Hindlimb muscle (tissue), 1 donor: ENCODE data around the gene GABRA4. TPM values are rescaled to one million over a fixed set of nuclear protein-coding genes. Genes with fewer than 3 reads are reported as not detected.

ENCODE experiments used
- DNase-seq: peaks from one replicate; pipeline ENCODE4 v3.0.0-alpha.2; 2013
- polyA plus RNA-seq: library from polyadenylated mRNA; unstranded; fragments of 120-200 nt; gene quantifications from one replicate; pipeline ENCODE4 v1.2.1, GENCODE V29; 2013; ENCODE audit not compliant: insufficient read length

The GABRA4 gene
- polyA plus RNA-seq, 1 donor: not detected

DNA sequence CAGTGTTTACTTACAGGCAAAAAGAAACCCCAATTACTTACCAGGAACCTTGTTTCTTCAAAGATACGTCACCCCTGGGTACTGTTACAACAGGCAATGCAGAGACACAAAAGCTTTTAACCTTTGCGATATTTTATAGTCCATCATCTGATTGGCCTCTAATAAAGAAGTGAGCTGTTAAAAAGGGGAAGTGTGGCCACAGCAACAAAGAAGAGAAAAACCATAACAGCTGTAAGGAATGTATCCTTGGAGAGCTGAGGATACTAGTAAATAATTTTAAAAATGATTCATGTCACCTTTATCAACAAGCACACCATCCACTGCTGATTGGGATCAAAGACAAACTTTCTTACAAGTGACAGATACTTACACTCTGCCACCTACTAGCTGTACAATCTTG lies 14.1 kb downstream of the GABRA4 start:
- DNase-seq: no peak

- no peak for DNase-seq
Measured at GRCh38 chr4:46977245-46977644, 16.1 kb downstream of the GABRA4 start.

DNA sequence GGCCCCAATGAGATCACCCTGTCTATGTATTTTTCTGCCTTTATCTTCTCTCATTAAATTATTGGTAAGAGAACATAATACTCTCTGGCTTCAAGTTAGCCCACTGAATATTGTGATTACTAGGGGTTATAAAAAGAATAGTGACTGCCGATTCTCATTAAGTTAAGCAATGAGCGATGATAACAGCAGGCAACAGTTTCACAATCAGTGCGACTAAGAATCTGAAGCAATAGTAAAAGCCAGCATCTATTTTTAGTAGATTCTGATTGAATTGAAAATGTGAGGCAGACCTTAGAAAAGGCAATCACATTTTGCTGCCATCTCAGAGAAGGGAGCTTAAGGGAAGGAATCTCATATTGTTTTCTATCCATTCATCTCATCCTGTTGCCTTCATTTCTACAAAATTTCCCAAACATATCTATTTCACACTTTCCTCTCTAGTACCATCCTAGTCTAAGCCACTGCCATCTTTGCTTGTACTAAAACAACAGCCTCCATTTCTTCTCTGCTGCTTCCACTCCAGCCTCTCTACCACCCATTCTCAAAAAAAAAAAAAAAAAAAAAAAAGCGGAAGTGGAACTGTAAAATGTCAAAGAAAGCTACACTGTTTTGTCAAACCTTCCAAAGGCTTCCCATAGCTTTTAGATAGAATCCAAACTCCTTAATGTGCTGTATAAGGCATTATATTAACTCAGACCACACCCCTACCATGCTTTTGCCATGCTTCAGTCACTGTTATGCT lies 17.4 kb downstream of the GABRA4 start:
- no peak for DNase-seq

GRCh38 chr4:46974891-46975543 lies 18.4 kb downstream of the GABRA4 start:
- DNase-seq: no peak

DNA sequence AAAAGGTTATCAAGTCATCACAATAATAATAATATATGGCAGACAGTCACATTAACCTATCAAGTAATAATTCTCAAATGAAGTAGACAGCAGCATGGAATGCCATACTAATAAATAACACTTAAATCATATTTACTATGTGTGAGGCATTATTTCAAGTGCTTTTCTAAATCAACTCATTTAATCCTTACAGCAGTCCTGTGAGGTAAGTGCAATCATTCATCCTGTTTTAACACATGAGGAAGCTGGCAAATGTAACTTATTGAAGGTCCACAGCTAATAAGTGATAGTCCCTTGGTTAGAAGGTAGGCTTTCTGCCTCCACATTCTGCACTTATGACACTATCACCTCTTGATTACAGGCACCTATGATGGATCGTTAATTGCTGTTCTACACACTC lies 24.5 kb downstream of the GABRA4 start:
- no peak for DNase-seq

GRCh38 chr4:46967631-46968030 lies 25.8 kb downstream of the GABRA4 start:
- no peak for DNase-seq

GRCh38 chr4:46958742-46959488 lies 34.5 kb downstream of the GABRA4 start:
- DNase-seq: no peak

DNA sequence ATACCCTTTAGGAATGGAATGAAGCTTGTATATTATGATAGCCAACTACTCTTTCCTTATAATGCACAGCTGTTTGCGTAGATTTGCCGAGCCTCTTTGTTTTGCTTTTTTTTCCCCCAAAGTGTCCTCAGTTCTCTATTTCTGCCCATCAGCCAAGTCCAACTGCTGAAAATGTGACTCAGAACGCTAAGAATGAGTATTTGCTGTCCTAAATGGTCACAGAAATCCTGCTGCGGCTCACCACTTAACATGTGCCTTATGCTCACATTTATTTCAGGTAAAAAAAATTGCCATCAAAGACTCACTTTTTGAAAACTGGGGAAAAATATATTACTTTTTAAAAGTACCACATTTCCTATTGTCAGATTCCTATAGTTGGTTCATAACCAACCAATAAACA lies 36.9 kb downstream of the GABRA4 start:
- no peak for DNase-seq

GRCh38 chr4:46955601-46956000 lies 37.8 kb downstream of the GABRA4 start:
- no peak for DNase-seq

- DNase-seq: no peak
Measured at GRCh38 chr4:46954643-46955042, 38.7 kb downstream of the GABRA4 start.

GRCh38 chr4:46953564-46953963 lies 39.8 kb downstream of the GABRA4 start:
- DNase-seq: no peak

DNA sequence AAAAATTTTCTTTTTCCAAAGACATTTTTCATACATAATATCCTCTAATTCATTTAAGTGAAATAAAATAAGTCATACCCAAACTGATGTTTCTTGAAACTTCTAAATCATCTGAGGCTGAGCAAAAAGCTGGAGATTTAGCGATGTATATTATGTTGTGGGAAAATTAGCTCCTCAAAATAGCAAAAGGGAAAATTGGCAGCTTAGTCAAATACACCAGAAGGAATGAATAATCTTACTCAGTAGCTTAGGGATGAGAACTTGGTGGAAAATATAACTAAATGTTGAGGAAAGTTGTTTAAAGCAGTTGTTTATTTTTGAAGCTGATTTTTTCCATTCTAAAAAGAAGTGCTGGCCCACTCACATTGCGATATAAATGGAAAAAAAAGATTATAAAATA lies 40.9 kb downstream of the GABRA4 start:
- DNase-seq: peak; percentile 3

GRCh38 chr4:46950826-46951225 lies 42.6 kb downstream of the GABRA4 start:
- DNase-seq: no peak

DNA sequence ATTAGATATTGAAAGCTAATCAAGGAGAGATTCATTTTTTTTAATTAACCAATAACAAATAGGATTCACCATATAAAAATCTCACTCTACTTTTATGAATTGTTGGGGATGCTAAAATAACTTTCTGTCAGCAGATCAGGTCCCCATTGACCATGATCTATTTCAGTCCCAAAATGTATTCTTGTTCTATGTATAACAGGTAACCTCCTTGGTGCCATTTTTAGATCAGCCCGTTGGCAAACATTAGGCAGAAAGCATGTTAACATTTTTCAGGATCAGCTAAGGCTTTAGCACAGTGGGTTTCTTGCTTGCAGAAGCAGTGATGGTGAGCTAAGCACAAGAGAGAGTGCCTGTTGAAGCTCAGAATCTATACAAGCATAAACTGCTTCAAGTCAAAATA lies 43.6 kb downstream of the GABRA4 start:
- no peak for DNase-seq

DNA sequence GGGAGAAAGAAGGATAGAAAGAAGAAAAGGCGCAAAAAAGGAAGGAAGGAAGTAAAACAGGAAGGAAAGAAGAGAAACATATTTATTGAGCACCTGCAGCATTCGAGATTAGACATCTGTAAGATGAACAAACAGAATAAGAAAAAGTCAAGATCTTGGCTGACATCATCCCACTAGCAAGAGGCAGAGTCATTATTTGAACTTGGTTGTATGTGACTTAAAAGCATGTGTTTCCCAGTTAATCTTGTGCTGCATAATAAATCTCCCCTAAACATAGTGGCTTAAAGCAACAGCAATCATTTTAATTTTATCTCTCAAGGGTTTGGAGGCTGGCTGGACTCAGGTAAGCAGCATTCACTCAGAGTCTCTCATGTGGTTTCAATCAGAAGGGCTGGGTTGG lies 45.8 kb downstream of the GABRA4 start:
- no peak for DNase-seq

DNA sequence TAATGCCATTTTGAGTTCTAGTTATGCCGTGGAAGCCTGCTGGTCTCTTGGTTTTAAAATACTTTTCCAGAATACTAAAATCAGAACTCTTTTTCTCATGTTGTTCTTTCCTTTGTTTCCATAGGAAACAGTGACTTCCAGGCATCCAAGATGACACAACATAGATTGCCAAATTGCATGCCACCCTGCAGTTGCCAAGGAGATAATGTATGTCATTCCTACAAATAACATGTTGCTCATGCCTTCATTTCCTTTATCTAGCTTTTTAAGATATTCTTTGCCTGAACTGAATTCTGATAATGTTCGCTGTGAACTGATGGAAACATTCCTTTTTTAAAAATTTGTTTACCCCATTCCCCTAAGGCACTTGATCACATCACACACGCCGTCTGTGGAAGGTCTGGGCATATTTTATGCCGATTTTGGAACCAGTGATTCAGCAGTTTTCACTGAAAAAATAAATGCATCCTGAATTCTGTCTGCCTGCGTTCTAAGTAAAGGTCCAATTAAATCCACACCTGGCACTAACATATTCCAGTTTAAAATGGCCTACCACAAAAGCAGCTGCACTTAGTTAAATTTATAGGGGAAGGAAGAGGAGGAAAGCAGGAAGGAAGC lies 46.4 kb downstream of the GABRA4 start:
- DNase-seq: no peak

DNA sequence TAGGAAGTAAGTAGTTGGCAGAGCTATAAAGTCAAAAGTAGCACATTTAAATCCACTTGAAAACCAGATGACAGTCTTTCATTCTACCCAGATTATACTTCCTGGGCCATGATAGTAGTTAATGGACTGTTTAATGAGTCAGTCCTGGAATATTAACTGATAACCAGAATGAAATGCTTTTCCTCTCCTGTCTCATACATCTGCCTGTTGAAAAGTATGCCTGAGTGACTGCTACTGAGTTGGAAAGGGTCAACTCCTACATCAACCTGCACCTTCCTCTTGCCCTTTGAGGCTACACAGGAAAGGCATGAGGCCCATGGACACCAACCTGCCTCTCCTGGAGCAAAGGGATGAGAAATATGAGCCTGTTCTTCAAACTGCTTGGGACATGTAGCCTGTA lies 48.3 kb downstream of the GABRA4 start:
- DNase-seq: no peak

DNA sequence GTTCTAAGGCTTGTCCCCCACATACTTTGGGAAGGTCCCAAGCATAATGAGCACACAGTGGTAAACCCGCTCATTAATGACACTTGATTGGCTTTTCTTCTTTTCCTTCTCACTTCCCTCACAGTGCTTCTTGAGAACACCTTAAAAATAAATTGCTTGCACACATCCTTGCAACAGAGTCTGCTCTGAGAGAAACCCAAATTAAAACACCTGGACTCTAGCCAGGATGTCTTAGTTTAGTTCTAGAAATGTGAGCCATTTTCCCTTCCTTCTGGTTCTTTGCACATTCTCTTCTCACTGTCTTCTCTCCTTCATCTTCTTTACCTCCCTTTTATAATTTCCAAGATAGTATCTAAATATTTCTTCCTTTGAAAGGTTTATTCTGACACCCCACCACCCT lies 49.0 kb downstream of the GABRA4 start:
- no peak for DNase-seq

- no peak for DNase-seq
Measured at GRCh38 chr4:46937493-46937892, 55.9 kb downstream of the GABRA4 start.

DNA sequence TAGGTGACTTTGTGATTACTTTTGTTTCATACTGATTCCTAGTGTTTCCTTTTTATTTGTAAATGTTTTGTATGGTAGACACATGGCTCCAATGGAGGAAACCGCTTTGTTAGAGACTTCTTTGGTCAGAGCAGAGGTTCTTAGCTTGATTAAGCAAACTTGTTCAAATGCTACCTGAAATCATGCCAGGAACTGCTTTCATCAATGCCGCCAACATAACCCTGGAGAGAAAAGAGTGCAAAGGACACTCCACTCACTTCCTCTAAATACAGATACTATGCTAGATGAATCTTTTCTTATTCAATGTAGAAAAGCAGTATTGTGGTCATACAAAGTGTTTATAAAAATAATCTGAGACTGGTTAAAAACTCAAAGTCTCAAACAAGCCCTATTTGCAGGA lies 58.7 kb downstream of the GABRA4 start:
- no peak for DNase-seq

- no peak for DNase-seq
Measured at GRCh38 chr4:46933686-46934085, 59.7 kb downstream of the GABRA4 start.

DNA sequence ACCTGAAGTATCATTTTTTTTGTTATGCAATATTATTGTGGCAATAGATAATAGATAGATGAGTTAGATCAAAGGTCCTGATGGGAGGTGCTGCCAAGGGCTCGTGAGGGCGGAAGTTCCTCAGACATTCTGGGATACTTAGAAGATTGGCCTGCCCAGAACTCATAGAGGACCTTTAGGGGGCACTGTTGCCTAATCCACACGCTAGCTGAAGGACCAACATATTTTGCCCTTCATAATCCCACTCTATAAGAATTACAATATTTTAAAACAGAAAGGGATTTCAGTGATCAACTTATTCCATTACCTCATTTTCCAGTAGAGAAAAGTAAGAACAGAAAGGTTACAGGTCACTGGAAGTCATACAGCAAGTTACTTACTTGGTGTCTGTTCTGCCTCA lies 61.4 kb downstream of the GABRA4 start:
- no peak for DNase-seq

GRCh38 chr4:46930891-46931290 lies 62.5 kb downstream of the GABRA4 start:
- DNase-seq: no peak
